Natural killer cell (primary cell): ENCODE results near the gene PRKAG2. TPM values are rescaled to one million over a fixed set of nuclear protein-coding genes. Genes with fewer than 3 reads are reported as not detected.

ENCODE experiments used
- ATAC-seq, 3 donors: fragments of 150-1000 bp in 2 of 3; fragments of 200-7000 bp in 1 of 3; cut with Tn5 transposase; 1 replicate in 1 of 3; 2 replicates in 2 of 3; pipeline ENCODE4 v1.10.0; 2021; ENCODE audit warnings: mild to moderate bottlenecking in 2 of 3, moderate library complexity in 2 of 3
- DNase-seq, 2 donors: peaks; one replicate each; pipeline versions ENCODE4 v3.0.0 to v3.0.0-alpha.2; 2013 to 2021; ENCODE audit warnings: mixed read lengths in 1 of 2
- H3K27ac ChIP-seq: one replicate; pipeline ENCODE4 v1.5.1; 2013; ENCODE audit warnings: mild to moderate bottlenecking, low read length
- H3K27me3 ChIP-seq: one replicate; pipeline ENCODE4 v1.6.1; 2013; ENCODE audit warnings: low read length; ENCODE audit not compliant: control insufficient read depth, insufficient read depth
- H3K36me3 ChIP-seq: one replicate; pipeline ENCODE4 v1.6.1; 2013; ENCODE audit warnings: low read length; ENCODE audit not compliant: control insufficient read depth, insufficient read depth
- H3K4me1 ChIP-seq: one replicate; pipeline ENCODE4 v1.6.1; 2013; ENCODE audit warnings: low read length; ENCODE audit not compliant: control insufficient read depth, insufficient read depth
- H3K4me3 ChIP-seq: one replicate; pipeline ENCODE4 v1.5.1; 2013; ENCODE audit warnings: low read length
- H3K9me3 ChIP-seq: one replicate; pipeline ENCODE4 v1.6.1; 2013; ENCODE audit warnings: low read length; ENCODE audit not compliant: control insufficient read depth, insufficient read depth
- H3K27ac Mint-ChIP-seq, 2 donors: one replicate each; pipeline ENCODE4 v1.8.0; 2022; ENCODE audit warnings: mild to moderate bottlenecking in 2 of 2, mixed read lengths in 2 of 2, moderate library complexity in 1 of 2
- H3K27me3 Mint-ChIP-seq, 2 donors: one replicate each; pipeline ENCODE4 v1.8.0; 2022; ENCODE audit warnings: low read depth in 2 of 2, mixed read lengths in 2 of 2
- H3K36me3 Mint-ChIP-seq: one replicate; pipeline ENCODE4 v1.8.0; 2022; ENCODE audit warnings: mixed read lengths
- H3K4me1 Mint-ChIP-seq, 2 donors: one replicate each; pipeline ENCODE4 v1.8.0; 2022; ENCODE audit warnings: mixed read lengths in 2 of 2
- H3K4me3 Mint-ChIP-seq: one replicate; pipeline ENCODE4 v1.8.0; 2022; ENCODE audit warnings: mild to moderate bottlenecking, moderate library complexity, mixed read lengths
- H3K9me3 Mint-ChIP-seq, 2 donors: one replicate each; pipeline ENCODE4 v1.8.0; 2022; ENCODE audit warnings: mixed read lengths in 2 of 2
- WGBS: methylation state at CpG from one replicate; pipeline ENCODE4 v1.1.7; 2013; ENCODE audit warnings: missing lambda C conversion rate; ENCODE audit not compliant: insufficient coverage; 5-methylcytosine and 5-hydroxymethylcytosine counted together
- intact Hi-C: fragments of 100-400 bp; cut with micrococcal nuclease; formaldehyde crosslinking; loops from one replicate; pipeline ENCODE4 v1.14.2; 2022
- total RNA-seq, 4 donors: library from RNA; stranded (reverse); fragments of 120-200 nt in 1 of 4; gene quantifications; one replicate each; pipeline versions ENCODE4 v1.2.3 to v1.2.4, GENCODE V29; 2013 to 2022
- TF ChIP-seq, protein P1 (sequence below): fragments of 200-600 bp; IDR thresholded peaks from one replicate; pipeline ENCODE4 v1.8.0; 2022; ENCODE audit warnings: antibody characterized with exemption

The PRKAG2 gene
- total RNA-seq, 3 donors from 2014 or later (not counting 1 experiment from before 2014, with no cell fraction given): 42.6 to 66.5 (median 64.4) TPM

DNA sequence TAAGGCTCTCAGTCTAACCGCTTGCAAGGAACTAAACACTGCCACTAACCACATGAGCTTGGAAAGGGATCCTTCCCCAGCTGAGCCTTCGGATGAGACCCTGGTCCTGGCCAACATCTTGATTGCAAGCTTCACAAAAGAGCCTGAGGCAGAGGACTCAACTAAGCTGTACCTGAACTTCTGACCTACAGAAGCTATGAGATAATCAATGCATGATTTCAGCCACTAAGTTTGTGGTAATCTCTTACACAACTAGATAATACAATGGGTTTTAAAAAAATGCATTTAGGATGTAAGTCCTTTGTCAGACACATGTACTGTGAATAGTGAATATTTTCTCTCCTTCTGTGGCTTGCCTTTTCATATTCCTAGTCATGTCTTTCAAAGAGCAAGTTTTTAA is 231.6 kb downstream of the PRKAG2 start:
- Mint-ChIP-seq H3K36me3 (no peaks in the 10 kb centered on the region), H3K27ac (no peak overlapping the region), H3K4me1 (no peaks in the 10 kb centered on the region), H3K4me3 (no peak overlapping the region), H3K9me3 (no peaks in the 10 kb centered on the region), H3K27me3 (no peaks in the 10 kb centered on the region)
- DNase-seq: no peak
- no peak for ATAC-seq
- H3K4me1 ChIP-seq: no peaks in the 10 kb centered on the region
- H3K4me3 ChIP-seq: no peak overlapping the region
- no peak overlapping the region for H3K27ac ChIP-seq
- 98% methylated on average over 2 of the region's 2 CpGs for WGBS
- intact Hi-C loops: no loop called here
- H3K27me3 ChIP-seq: no peaks in the 10 kb centered on the region
- TF ChIP-seq, protein P1, sequence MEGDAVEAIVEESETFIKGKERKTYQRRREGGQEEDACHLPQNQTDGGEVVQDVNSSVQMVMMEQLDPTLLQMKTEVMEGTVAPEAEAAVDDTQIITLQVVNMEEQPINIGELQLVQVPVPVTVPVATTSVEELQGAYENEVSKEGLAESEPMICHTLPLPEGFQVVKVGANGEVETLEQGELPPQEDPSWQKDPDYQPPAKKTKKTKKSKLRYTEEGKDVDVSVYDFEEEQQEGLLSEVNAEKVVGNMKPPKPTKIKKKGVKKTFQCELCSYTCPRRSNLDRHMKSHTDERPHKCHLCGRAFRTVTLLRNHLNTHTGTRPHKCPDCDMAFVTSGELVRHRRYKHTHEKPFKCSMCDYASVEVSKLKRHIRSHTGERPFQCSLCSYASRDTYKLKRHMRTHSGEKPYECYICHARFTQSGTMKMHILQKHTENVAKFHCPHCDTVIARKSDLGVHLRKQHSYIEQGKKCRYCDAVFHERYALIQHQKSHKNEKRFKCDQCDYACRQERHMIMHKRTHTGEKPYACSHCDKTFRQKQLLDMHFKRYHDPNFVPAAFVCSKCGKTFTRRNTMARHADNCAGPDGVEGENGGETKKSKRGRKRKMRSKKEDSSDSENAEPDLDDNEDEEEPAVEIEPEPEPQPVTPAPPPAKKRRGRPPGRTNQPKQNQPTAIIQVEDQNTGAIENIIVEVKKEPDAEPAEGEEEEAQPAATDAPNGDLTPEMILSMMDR: no peak
- H3K36me3 ChIP-seq: peaks cover 2% of the 10 kb centered on the region
- no peaks in the 10 kb centered on the region for H3K9me3 ChIP-seq

DNA sequence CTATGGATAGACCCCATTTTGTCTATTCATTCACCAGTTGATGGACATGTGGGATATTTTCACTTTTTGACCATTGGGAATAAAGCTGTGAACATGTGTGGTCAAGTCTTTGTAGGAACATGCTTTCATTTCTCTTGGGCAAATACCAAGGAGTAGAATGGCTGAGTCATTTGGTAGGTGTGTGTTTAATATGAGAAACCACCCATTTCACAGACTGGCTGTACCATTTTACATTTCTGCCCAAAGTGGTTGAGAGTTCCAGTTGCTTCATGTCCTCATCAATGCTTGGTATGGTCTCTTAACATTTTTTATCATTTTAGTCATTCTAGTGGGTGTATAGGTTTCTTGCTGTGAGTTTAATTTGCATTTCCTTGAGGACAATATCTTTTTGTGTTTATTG is 232.4 kb downstream of the PRKAG2 start:
- H3K36me3 Mint-ChIP-seq: no peaks in the 10 kb centered on the region
- H3K27ac Mint-ChIP-seq: no peak overlapping the region
- H3K9me3 Mint-ChIP-seq: no peaks in the 10 kb centered on the region

DNA sequence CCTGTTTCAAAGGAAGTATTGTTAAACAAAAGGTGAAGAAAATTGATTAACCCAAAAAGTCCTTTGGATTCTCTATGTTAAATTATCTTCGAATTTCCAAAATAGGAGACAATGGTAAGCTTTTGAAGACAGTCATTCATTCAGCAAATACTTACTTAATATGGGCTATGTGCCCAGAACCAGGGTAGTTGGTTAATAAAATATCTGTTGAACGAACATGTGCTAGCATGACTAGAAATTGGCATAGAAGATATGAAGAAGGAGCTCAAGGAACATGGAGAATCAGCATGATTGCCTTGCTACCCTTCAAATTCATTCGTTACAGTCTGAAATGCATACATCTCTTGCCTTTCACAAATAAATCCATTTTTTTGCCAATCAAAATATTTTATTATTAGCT is 234.2 kb downstream of the PRKAG2 start:
- Histone ChIP-seq H3K4me1 (no peaks in the 10 kb centered on the region), H3K27me3 (no peaks in the 10 kb centered on the region), H3K27ac (no peak overlapping the region), H3K36me3 (no peaks in the 10 kb centered on the region), H3K4me3 (no peak overlapping the region), H3K9me3 (no peaks in the 10 kb centered on the region)
- H3K9me3 Mint-ChIP-seq: no peaks in the 10 kb centered on the region
- DNase-seq: no peak
- H3K27me3 Mint-ChIP-seq: no peaks in the 10 kb centered on the region
- no peak overlapping the region for H3K4me3 Mint-ChIP-seq
- TF ChIP-seq, protein P1: no peak
- no peak for ATAC-seq
- no peaks in the 10 kb centered on the region for H3K36me3 Mint-ChIP-seq
- 100% methylated on average over 1 of the region's 3 CpGs for WGBS
- no peak overlapping the region for H3K27ac Mint-ChIP-seq
- intact Hi-C loops: no loop called here
- no peaks in the 10 kb centered on the region for H3K4me1 Mint-ChIP-seq

More for the DNA sequence above, 232.4 kb downstream of the PRKAG2 start:
- TF ChIP-seq, protein P1: no peak
- Histone ChIP-seq H3K4me3 (no peak overlapping the region), H3K4me1 (no peaks in the 10 kb centered on the region), H3K27me3 (no peaks in the 10 kb centered on the region), H3K36me3 (peaks cover 2% of the 10 kb centered on the region), H3K9me3 (no peaks in the 10 kb centered on the region), H3K27ac (no peak overlapping the region)
- H3K4me1 Mint-ChIP-seq: no peaks in the 10 kb centered on the region
- DNase-seq (no peak), ATAC-seq (no peak)
- no peaks in the 10 kb centered on the region for H3K27me3 Mint-ChIP-seq
- intact Hi-C loops: no loop called here
- no peak overlapping the region for H3K4me3 Mint-ChIP-seq

DNA sequence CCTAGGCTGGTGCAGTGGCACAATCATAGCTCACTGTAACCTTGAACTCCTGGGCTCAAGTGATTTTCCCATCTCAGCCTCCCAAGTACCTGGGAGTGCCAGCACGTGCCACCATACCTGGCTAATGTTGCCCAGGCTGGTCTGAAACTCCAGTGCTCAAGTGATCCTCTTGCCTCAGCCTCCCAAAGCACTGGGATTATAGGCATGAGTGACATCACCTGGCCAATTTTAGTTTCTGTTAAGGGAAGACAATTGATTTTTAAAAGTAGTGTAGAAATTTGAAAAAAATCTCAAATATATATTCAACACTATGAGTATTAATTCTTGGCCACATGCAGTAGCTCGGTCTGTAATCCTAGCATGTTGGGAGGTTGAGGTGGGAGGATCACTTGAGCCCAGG is 235.3 kb downstream of the PRKAG2 start:
- ATAC-seq (no peak), DNase-seq (no peak)
- Mint-ChIP-seq H3K4me1 (no peaks in the 10 kb centered on the region), H3K27ac (no peak overlapping the region), H3K9me3 (no peaks in the 10 kb centered on the region), H3K36me3 (no peaks in the 10 kb centered on the region), H3K27me3 (no peaks in the 10 kb centered on the region), H3K4me3 (no peak overlapping the region)
- no peaks in the 10 kb centered on the region for H3K27me3 ChIP-seq
- no peaks in the 10 kb centered on the region for H3K4me1 ChIP-seq
- H3K9me3 ChIP-seq: no peaks in the 10 kb centered on the region
- WGBS: 96% methylated on average over 1 of the region's 2 CpGs
- TF ChIP-seq, protein P1: no peak
- H3K36me3 ChIP-seq: no peaks in the 10 kb centered on the region
- H3K4me3 ChIP-seq: no peak overlapping the region
- H3K27ac ChIP-seq: no peak overlapping the region
- intact Hi-C loops: no loop called here
